BE2C (cell line): ENCODE data around the gene MAP7.

Experiments used
- DNase-seq: peaks from one replicate; pipeline ENCODE4 v3.0.0-alpha.2; 2020
- H3K27me3 ChIP-seq: fragments of 250-450 bp; sonication (Bioruptor Pico); 2 replicates; pipeline ENCODE4 v1.5.1; 2020; ENCODE audit warnings: mild to moderate bottlenecking
- H3K36me3 ChIP-seq: fragments of 250-450 bp; sonication (Bioruptor Pico); 2 replicates; pipeline ENCODE4 v1.5.1; 2020; ENCODE audit warnings: mild to moderate bottlenecking
- H3K4me1 ChIP-seq: fragments of 250-450 bp; sonication (Bioruptor Pico); 2 replicates; pipeline ENCODE4 v1.5.1; 2020
- H3K4me3 ChIP-seq: 2 replicates; pipeline ENCODE4 v1.5.1; 2011; ENCODE audit warnings: low read depth, low read length
- H3K9me3 ChIP-seq: fragments of 250-450 bp; sonication (Bioruptor Pico); 2 replicates; pipeline ENCODE4 v1.5.1; 2020
- CTCF ChIP-seq: IDR thresholded peaks from 2 replicates; pipeline ENCODE4 v1.5.1; 2012; ENCODE audit warnings: mild to moderate bottlenecking, low read depth, low read length

The MAP7 gene

GRCh38 chr6:136318676-136319075 is 231.5 kb downstream of the MAP7 start:
- H3K9me3 ChIP-seq = no peaks in the 10 kb centered on the region
- H3K4me3 ChIP-seq = no peak overlapping the region
- no peaks in the 10 kb centered on the region for H3K36me3 ChIP-seq
- no peaks in the 10 kb centered on the region for H3K27me3 ChIP-seq
- no peaks in the 10 kb centered on the region for H3K4me1 ChIP-seq
- DNase-seq = no peak
- no peak for TF ChIP-seq CTCF

GRCh38 chr6:136317971-136318370 is 232.3 kb downstream of the MAP7 start:
- Histone ChIP-seq H3K9me3 (no peaks in the 10 kb centered on the region), H3K4me1 (no peaks in the 10 kb centered on the region), H3K4me3 (no peak overlapping the region), H3K27me3 (no peaks in the 10 kb centered on the region), H3K36me3 (no peaks in the 10 kb centered on the region)
- no peak for TF ChIP-seq CTCF
- no peak for DNase-seq

GRCh38 chr6:136317021-136317694 is 233.1 kb downstream of the MAP7 start:
- no peaks in the 10 kb centered on the region for H3K27me3 ChIP-seq
- DNase-seq = peak; percentile 62
- no peaks in the 10 kb centered on the region for H3K4me1 ChIP-seq
- H3K36me3 ChIP-seq = no peaks in the 10 kb centered on the region
- peak; percentile 93 for TF ChIP-seq CTCF
- no peaks in the 10 kb centered on the region for H3K9me3 ChIP-seq
- no peak overlapping the region for H3K4me3 ChIP-seq

GRCh38 chr6:136315594-136315993 is 234.6 kb downstream of the MAP7 start:
- no peaks in the 10 kb centered on the region for H3K4me1 ChIP-seq

GRCh38 chr6:136312975-136313374 is 237.2 kb downstream of the MAP7 start:
- no peak for DNase-seq
- Histone ChIP-seq H3K9me3 (no peaks in the 10 kb centered on the region), H3K27me3 (no peaks in the 10 kb centered on the region), H3K4me3 (no peak overlapping the region), H3K36me3 (no peaks in the 10 kb centered on the region), H3K4me1 (peaks cover 10% of the 10 kb centered on the region)
- no peak for TF ChIP-seq CTCF

More at GRCh38 chr6:136315594-136315993, 234.6 kb downstream of the MAP7 start:
- DNase-seq = no peak
- H3K36me3 ChIP-seq = no peaks in the 10 kb centered on the region
- no peaks in the 10 kb centered on the region for H3K9me3 ChIP-seq
- no peak for TF ChIP-seq CTCF
- H3K4me3 ChIP-seq = no peak overlapping the region
- H3K27me3 ChIP-seq = no peaks in the 10 kb centered on the region

GRCh38 chr6:136309729-136310311 is 240.4 kb downstream of the MAP7 start:
- Histone ChIP-seq H3K4me1 (peaks cover 18% of the 10 kb centered on the region), H3K27me3 (no peaks in the 10 kb centered on the region), H3K9me3 (no peaks in the 10 kb centered on the region), H3K36me3 (no peaks in the 10 kb centered on the region), H3K4me3 (no peak overlapping the region)
- peak; percentile 45 for DNase-seq
- TF ChIP-seq CTCF = no peak
